B cell (primary cell): ENCODE results near the gene TRMT1L. TPM values are rescaled to one million over a fixed set of nuclear protein-coding genes. Genes with fewer than 3 reads are reported as not detected.

ENCODE experiments used
- ATAC-seq: fragments of 200-7000 bp; cut with Tn5 transposase; one replicate; pipeline ENCODE4 v1.10.0; 2021; ENCODE audit warnings: low read depth, mild to moderate bottlenecking, moderate number of reproducible peaks, moderate library complexity
- CTCF ChIA-PET: fragments of 350-600 bp; sonication (Branson Sonifier 250); formaldehyde crosslinking; loops from one replicate; lab custom pipeline; 2021; ENCODE audit warnings: antibody characterized with exemption, inconsistent platforms; lab: Charles Lee
- POLR2A ChIA-PET: fragments of 350-600 bp; sonication (Branson Sonifier 250); formaldehyde crosslinking; loops from one replicate; lab custom pipeline; 2021; ENCODE audit warnings: antibody characterized with exemption; lab: Charles Lee
- DNase-seq: peaks from one replicate; pipeline ENCODE4 v3.0.0; 2013
- H2AFZ ChIP-seq: 2 replicates; pipeline ENCODE4 v1.6.1; 2012; ENCODE audit warnings: mild to moderate bottlenecking, low read depth, low read length; ENCODE audit not compliant: insufficient read depth, poor library complexity, severe bottlenecking
- H3K27ac ChIP-seq, 2 donors: 1 replicate in 1 of 2; 2 replicates in 1 of 2; pipeline ENCODE4 v1.5.1; 2012 to 2013; ENCODE audit warnings: low read length in 2 of 2, mild to moderate bottlenecking in 2 of 2, moderate library complexity in 1 of 2
- H3K27me3 ChIP-seq, 4 experiments: fragments of 200-600 bp in 1 of 4; sonication (generic) in 1 of 4; replicated peaks in 1 of 4; 1 replicate in 2 of 4; 2 replicates in 2 of 4; pipeline versions ENCODE4 v1.6.1 to v1.7.0; 2013 to 2016; ENCODE audit warnings: low read length in 3 of 4, mild to moderate bottlenecking in 2 of 4, mixed read lengths in 1 of 4, moderate library complexity in 1 of 4; ENCODE audit not compliant: insufficient read depth in 4 of 4, control insufficient read depth in 3 of 4; ENCODE audit errors: control extremely low read depth in 1 of 4
- H3K36me3 ChIP-seq, 2 experiments: replicated peaks in 1 of 2; 1 replicate in 1 of 2; 2 replicates in 1 of 2; pipeline versions ENCODE4 v1.6.1 to v1.7.1; 2013; ENCODE audit warnings: low read length in 1 of 2; ENCODE audit not compliant: insufficient read depth in 2 of 2, control insufficient read depth in 1 of 2; ENCODE audit errors: control extremely low read depth in 1 of 2, extremely low read depth in 1 of 2
- H3K4me1 ChIP-seq, 2 donors: fragments of 200-600 bp in 1 of 2; sonication (generic) in 1 of 2; 1 replicate in 1 of 2; 2 replicates in 1 of 2; pipeline versions ENCODE4 v1.5.1 to v1.6.1; 2013 to 2017; ENCODE audit warnings: low read length in 2 of 2; ENCODE audit not compliant: control insufficient read depth in 2 of 2, insufficient read depth in 2 of 2
- H3K4me2 ChIP-seq: replicated peaks from 2 replicates; pipeline ENCODE3; 2012; ENCODE audit warnings: mild to moderate bottlenecking, low read depth, low read length; ENCODE audit not compliant: poor library complexity, severe bottlenecking
- H3K4me3 ChIP-seq, 5 experiments: fragments of 200-600 bp in 1 of 5; sonication (generic) in 1 of 5; 1 replicate in 3 of 5; 2 replicates in 2 of 5; pipeline versions ENCODE4 v1.5.1 to v1.7.0; 2011 to 2016; ENCODE audit warnings: low read length in 4 of 5, mild to moderate bottlenecking in 4 of 5, low read depth in 2 of 5, control low read depth in 1 of 5, moderate library complexity in 1 of 5; ENCODE audit not compliant: insufficient read depth in 1 of 5; ENCODE audit errors: control extremely low read depth in 1 of 5, extremely low read depth in 1 of 5
- H3K79me2 ChIP-seq: fragments of 200-600 bp; sonication (generic); one replicate; pipeline ENCODE4 v1.6.0; 2016; ENCODE audit warnings: low read length; ENCODE audit not compliant: control insufficient read depth, insufficient read depth
- H3K9ac ChIP-seq: fragments of 200-600 bp; sonication (generic); 2 replicates; pipeline ENCODE4 v1.6.1; 2017; ENCODE audit warnings: mild to moderate bottlenecking, low read length, moderate library complexity
- H3K9me3 ChIP-seq, 3 donors: one replicate each; pipeline versions ENCODE4 v1.6.1 to v1.7.1; 2013; ENCODE audit warnings: low read length in 2 of 3; ENCODE audit not compliant: control insufficient read depth in 2 of 3, insufficient read depth in 1 of 3; ENCODE audit errors: control extremely low read depth in 1 of 3
- H4K20me1 ChIP-seq: 2 replicates; pipeline ENCODE4 v1.6.0; 2012; ENCODE audit warnings: mild to moderate bottlenecking, low read length; ENCODE audit not compliant: insufficient read depth, control insufficient read depth, poor library complexity, severe bottlenecking
- H3K27ac Mint-ChIP-seq: one replicate; pipeline ENCODE4 v1.8.0; 2021; ENCODE audit warnings: mixed read lengths
- H3K27me3 Mint-ChIP-seq: one replicate; pipeline ENCODE4 v1.8.0; 2021; ENCODE audit warnings: mixed read lengths
- H3K4me1 Mint-ChIP-seq: one replicate; pipeline ENCODE4 v1.8.0; 2021; ENCODE audit warnings: mixed read lengths
- H3K4me3 Mint-ChIP-seq: one replicate; pipeline ENCODE4 v1.8.0; 2021; ENCODE audit warnings: mixed read lengths
- H3K9me3 Mint-ChIP-seq: one replicate; pipeline ENCODE4 v1.8.0; 2022; ENCODE audit warnings: mixed read lengths; ENCODE audit not compliant: insufficient read depth
- EZH2 ChIP-seq: IDR thresholded peaks from 2 replicates; pipeline ENCODE4 v1.6.1; 2012; ENCODE audit warnings: borderline replicate concordance, low read depth, mild to moderate bottlenecking, moderate library complexity, low read length; ENCODE audit not compliant: insufficient read depth, poor library complexity, severe bottlenecking
- WGBS: methylation state at CpG from one replicate; pipeline ENCODE4 v1.1.5; 2013; ENCODE audit warnings: missing lambda C conversion rate; ENCODE audit not compliant: insufficient coverage; 5-methylcytosine and 5-hydroxymethylcytosine counted together
- intact Hi-C: fragments of 100-400 bp; cut with micrococcal nuclease; formaldehyde crosslinking; loops from one replicate; pipeline ENCODE4 v1.10.0; 2022
- polyA plus RNA-seq: library from polyadenylated mRNA; depleted of rRNA; stranded (reverse); fragments of >200 nt; gene quantifications from 2 replicates; pipeline ENCODE4 v1.2.3, GENCODE V29; 2012
- total RNA-seq, 2 donors: library from RNA; stranded (reverse); fragments of 120-200 nt in 1 of 2; gene quantifications; 1 replicate in 1 of 2; 2 replicates in 1 of 2; pipeline versions ENCODE4 v1.2.3 to v1.2.4, GENCODE V29; 2013 to 2022
- TF ChIP-seq, protein P1 (sequence below): fragments of 200-600 bp; IDR thresholded peaks from one replicate; pipeline ENCODE4 v1.8.0; 2022; ENCODE audit warnings: antibody characterized with exemption, mild to moderate bottlenecking

TRMT1L gene
- total and polyA plus RNA-seq, 2 donors (not counting 1 experiment from before 2014, with no cell fraction given) = 9.9 to 27.5 TPM

DNA sequence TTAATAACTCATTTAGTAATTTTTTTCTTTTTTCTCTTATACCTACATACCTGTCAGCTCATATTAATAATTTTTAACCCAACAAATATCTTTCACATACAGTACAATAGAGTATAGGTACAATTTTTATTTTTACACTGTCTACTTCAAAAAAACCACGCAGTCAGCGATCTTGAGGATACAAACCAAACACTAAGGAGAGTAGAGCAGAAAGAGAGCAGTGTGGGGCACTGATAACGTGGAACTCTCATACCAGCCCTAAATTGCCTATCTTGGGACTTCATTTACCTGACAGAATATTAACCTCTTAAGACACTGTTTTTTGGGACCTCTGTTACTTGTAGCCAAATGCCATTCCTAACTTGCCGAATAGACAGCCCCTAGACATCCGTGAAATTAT is 5.5 kb downstream of the TRMT1L start:
- H3K4me1 ChIP-seq = peaks cover 4 to 30% of the 10 kb centered on the region in 2 donors
- H4K20me1 ChIP-seq = no peaks in the 10 kb centered on the region
- no peak overlapping the region for H3K9ac ChIP-seq
- ChIA-PET POLR2A (no interaction called here), CTCF (no interaction called here)
- H3K79me2 ChIP-seq = peaks cover 52% of the 10 kb centered on the region
- intact Hi-C loops = no loop called here
- DNase-seq = no peak
- H3K27ac ChIP-seq = no peak overlapping the region
- no peak overlapping the region for H2AFZ ChIP-seq
- H3K9me3 Mint-ChIP-seq = no peaks in the 10 kb centered on the region
- peaks cover 35% of the 10 kb centered on the region for H3K4me1 Mint-ChIP-seq
- no CpG with 5 or more reads among the region's 5 CpGs for WGBS
- H3K36me3 ChIP-seq = peaks cover 15 to 39% of the 10 kb centered on the region in 2 experiments
- no peak for ATAC-seq
- TF ChIP-seq EZH2 = no peak
- TF ChIP-seq, protein P1, sequence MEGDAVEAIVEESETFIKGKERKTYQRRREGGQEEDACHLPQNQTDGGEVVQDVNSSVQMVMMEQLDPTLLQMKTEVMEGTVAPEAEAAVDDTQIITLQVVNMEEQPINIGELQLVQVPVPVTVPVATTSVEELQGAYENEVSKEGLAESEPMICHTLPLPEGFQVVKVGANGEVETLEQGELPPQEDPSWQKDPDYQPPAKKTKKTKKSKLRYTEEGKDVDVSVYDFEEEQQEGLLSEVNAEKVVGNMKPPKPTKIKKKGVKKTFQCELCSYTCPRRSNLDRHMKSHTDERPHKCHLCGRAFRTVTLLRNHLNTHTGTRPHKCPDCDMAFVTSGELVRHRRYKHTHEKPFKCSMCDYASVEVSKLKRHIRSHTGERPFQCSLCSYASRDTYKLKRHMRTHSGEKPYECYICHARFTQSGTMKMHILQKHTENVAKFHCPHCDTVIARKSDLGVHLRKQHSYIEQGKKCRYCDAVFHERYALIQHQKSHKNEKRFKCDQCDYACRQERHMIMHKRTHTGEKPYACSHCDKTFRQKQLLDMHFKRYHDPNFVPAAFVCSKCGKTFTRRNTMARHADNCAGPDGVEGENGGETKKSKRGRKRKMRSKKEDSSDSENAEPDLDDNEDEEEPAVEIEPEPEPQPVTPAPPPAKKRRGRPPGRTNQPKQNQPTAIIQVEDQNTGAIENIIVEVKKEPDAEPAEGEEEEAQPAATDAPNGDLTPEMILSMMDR = no peak
- no peaks in the 10 kb centered on the region for H3K27me3 Mint-ChIP-seq
- H3K4me2 ChIP-seq = no peak overlapping the region
- no peaks in the 10 kb centered on the region for H3K9me3 ChIP-seq
- H3K27me3 ChIP-seq = no peaks in the 10 kb centered on the region
- no peak overlapping the region for H3K4me3 ChIP-seq
- no peak overlapping the region for H3K4me3 Mint-ChIP-seq
- H3K27ac Mint-ChIP-seq = no peak overlapping the region

- peaks cover 25 to 54% of the 10 kb centered on the region in 2 experiments for H3K36me3 ChIP-seq
- no peaks in the 10 kb centered on the region for H3K9me3 Mint-ChIP-seq
- CTCF ChIA-PET = interaction anchor here (1.8 kb wide), 1 partner anchor 26 kb away, joined by 6 read pairs; no protein-coding TSS in a partner anchor
These were observed 12.5 kb downstream of the TRMT1L start for GRCh38 chr1:185144233-185144632.

More at GRCh38 chr1:185144233-185144632, 12.5 kb downstream of the TRMT1L start:
- DNase-seq = no peak
- Mint-ChIP-seq H3K4me3 (no peak overlapping the region), H3K27me3 (no peaks in the 10 kb centered on the region), H3K4me1 (no peaks in the 10 kb centered on the region), H3K27ac (no peak overlapping the region)
- H3K27me3 ChIP-seq = no peaks in the 10 kb centered on the region
- H3K9me3 ChIP-seq = no peaks in the 10 kb centered on the region
- no peak for TF ChIP-seq EZH2
- TF ChIP-seq, protein P1 = no peak
- H3K4me1 ChIP-seq = no peaks in the 10 kb centered on the region
- no peak overlapping the region for H3K27ac ChIP-seq
- POLR2A ChIA-PET = no interaction called here
- intact Hi-C loops = no loop called here
- ATAC-seq = no peak
- H2AFZ ChIP-seq = no peak overlapping the region
- no peak overlapping the region for H3K4me3 ChIP-seq
- H3K9ac ChIP-seq = no peak overlapping the region
- H3K79me2 ChIP-seq = no peaks in the 10 kb centered on the region
- no peaks in the 10 kb centered on the region for H4K20me1 ChIP-seq
- no peak overlapping the region for H3K4me2 ChIP-seq
